ENCODE measurements around the gene MITF.

The MITF gene

DNA sequence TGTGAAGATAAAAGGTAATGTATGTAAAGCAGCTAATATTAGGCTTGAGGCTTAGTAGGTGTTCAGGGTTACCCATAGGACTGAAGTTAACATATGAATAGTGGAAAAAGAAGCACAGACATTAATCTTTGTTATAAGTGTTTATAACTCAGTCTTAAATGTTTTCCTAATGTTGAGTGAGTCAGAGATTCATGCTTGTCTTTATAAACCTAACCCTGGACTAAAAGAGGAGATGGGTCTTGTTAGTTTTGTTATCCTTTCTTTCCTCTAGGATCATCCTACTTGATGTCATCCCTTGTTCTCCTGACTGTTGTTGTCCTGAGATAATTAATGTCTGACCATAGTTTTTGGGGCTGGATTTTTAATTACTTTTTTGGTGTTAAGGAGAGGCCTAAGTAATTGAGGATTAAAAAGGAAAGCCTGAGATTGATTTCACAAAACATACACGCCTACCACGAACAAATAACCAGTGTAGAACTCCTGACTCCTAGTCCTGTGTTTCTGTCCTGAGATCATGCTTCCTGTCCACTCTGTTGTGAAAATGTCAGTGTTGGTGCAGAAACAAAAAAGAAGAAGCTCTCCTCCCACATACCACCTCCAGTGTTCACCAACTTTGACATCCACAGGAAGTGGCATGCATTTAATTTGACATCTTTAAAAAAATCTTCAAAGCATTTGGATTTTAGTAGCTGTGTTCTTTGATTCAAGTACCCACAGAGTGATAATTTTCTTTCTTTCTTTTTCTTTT lies 8.4 kb downstream of the MITF start:
- no peaks in the 10 kb centered on the region for H3K9me3 ChIP-seq
- H3K27me3 ChIP-seq, result no peaks in the 10 kb centered on the region
- H3K4me1 ChIP-seq, result no peaks in the 10 kb centered on the region
- TF ChIP-seq, protein P1, sequence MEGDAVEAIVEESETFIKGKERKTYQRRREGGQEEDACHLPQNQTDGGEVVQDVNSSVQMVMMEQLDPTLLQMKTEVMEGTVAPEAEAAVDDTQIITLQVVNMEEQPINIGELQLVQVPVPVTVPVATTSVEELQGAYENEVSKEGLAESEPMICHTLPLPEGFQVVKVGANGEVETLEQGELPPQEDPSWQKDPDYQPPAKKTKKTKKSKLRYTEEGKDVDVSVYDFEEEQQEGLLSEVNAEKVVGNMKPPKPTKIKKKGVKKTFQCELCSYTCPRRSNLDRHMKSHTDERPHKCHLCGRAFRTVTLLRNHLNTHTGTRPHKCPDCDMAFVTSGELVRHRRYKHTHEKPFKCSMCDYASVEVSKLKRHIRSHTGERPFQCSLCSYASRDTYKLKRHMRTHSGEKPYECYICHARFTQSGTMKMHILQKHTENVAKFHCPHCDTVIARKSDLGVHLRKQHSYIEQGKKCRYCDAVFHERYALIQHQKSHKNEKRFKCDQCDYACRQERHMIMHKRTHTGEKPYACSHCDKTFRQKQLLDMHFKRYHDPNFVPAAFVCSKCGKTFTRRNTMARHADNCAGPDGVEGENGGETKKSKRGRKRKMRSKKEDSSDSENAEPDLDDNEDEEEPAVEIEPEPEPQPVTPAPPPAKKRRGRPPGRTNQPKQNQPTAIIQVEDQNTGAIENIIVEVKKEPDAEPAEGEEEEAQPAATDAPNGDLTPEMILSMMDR (IDR thresholded peaks at IDR 0.05; ENCODE audit: low read depth, low read length), result no peak
- no peak for DNase-seq
- no peak overlapping the region for H3K4me3 ChIP-seq (ENCODE audit: low read depth, low read length)
- H3K36me3 ChIP-seq, result no peaks in the 10 kb centered on the region

DNA sequence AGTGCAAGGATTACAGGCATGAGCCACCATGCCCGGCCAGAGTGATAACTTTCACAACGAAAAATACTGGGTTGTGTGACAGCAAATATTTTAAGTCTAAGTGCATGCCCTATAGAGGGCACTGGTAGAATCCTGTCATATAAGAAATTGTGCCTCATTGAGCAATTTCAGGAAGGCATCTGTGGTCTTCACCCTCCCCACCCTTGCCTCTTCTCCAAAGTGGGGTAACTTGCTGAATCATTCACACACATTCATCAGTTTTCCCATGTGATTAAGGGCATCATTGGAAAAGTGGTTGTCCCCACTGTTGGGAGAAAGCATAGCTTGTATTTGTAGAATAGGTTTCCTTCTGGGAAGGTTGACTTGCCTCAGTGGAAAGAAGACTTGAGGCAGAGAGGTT lies 9.2 kb downstream of the MITF start:
- TF ChIP-seq, protein P1 (IDR thresholded peaks at IDR 0.05; ENCODE audit: low read depth, low read length), result no peak
- Histone ChIP-seq H3K36me3 (no peaks in the 10 kb centered on the region), H3K4me3 (ENCODE audit: low read depth, low read length) (no peak overlapping the region), H3K4me1 (no peaks in the 10 kb centered on the region), H3K9me3 (peaks cover 6% of the 10 kb centered on the region; the same call in 1 of the 2 replicates), H3K27me3 (no peaks in the 10 kb centered on the region)
- no peak for DNase-seq

DNA sequence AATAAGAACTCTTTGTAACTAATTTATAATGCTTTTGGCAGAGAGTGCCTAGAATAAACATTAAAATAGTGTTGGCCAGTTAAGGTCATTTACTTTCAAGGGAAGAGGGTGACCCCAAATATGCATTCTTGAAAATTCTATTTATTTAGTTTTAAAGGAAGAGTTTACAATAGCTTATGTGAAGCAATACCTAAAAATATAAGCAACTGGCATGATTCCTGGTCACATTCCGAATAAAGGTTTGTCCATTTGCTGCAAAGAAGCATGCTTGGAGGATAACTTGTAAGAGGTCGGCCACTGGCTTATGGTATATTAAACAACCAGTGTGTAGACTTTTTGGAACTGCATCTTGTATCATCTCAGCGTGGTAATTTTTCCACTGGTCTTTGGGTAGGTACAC lies 10.2 kb downstream of the MITF start:
- H3K9me3 ChIP-seq, result peaks cover 6% of the 10 kb centered on the region; the same call in 1 of the 2 replicates

DNA sequence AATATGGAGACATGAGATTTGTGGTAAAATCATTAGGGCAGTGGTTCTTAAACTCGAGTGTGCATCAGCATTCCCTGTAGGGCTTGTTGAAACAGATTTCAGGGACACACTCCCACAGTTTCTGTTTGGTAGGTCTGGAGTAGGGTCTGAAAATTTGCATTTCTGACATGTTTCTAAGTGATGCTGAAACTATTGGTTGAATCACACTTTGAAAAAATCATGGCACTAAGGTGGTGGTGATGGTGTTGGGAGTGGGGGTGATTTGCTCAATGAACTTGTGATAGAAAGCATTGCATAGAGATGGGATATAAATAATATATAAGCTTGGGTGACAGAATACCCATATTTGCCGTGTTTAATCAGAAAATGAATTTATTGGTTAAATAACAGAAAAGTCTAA lies 11.3 kb downstream of the MITF start:
- H3K9me3 ChIP-seq, result peaks cover 6% of the 10 kb centered on the region; the same call in 1 of the 2 replicates
- H3K27me3 ChIP-seq, result no peaks in the 10 kb centered on the region
- TF ChIP-seq, protein P1 (IDR thresholded peaks at IDR 0.05; ENCODE audit: low read depth, low read length), result no peak
- no peak for DNase-seq
- no peak overlapping the region for H3K4me3 ChIP-seq (ENCODE audit: low read depth, low read length)
- H3K36me3 ChIP-seq, result no peaks in the 10 kb centered on the region
- no peaks in the 10 kb centered on the region for H3K4me1 ChIP-seq

More for the DNA sequence above, 10.2 kb downstream of the MITF start:
- Histone ChIP-seq H3K4me1 (no peaks in the 10 kb centered on the region), H3K36me3 (no peaks in the 10 kb centered on the region), H3K27me3 (no peaks in the 10 kb centered on the region), H3K4me3 (ENCODE audit: low read depth, low read length) (no peak overlapping the region)
- DNase-seq, result no peak
- TF ChIP-seq, protein P1 (IDR thresholded peaks at IDR 0.05; ENCODE audit: low read depth, low read length), result no peak

DNA sequence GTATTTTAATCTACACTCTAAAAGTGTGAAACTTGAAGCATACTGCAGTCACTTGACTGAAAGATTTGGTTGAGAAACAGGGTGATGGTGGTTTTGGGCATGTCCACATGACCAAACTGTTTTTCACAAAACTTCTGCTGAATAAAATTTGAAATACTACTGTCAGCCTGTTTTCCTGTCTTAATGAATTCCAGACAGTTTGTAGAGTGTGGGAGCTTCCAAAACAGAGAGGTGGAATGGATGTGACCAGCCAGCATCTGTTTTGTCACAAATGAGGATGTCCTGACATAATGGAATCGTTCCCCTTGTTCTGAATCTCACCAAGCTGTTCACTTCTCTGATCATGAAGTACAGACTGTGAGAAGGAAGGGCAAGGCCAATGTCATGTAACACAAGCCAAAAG lies 11.8 kb downstream of the MITF start:
- H3K9me3 ChIP-seq, result peaks cover 6% of the 10 kb centered on the region; the same call in 1 of the 2 replicates
- no peaks in the 10 kb centered on the region for H3K27me3 ChIP-seq
- no peak overlapping the region for H3K4me3 ChIP-seq (ENCODE audit: low read depth, low read length)
- no peak for DNase-seq
- H3K36me3 ChIP-seq, result no peaks in the 10 kb centered on the region
- TF ChIP-seq, protein P1 (IDR thresholded peaks at IDR 0.05; ENCODE audit: low read depth, low read length), result no peak
- H3K4me1 ChIP-seq, result no peaks in the 10 kb centered on the region

GRCh38 chr3:69752241-69752640 lies 13.0 kb downstream of the MITF start:
- TF ChIP-seq, protein P1 (IDR thresholded peaks at IDR 0.05; ENCODE audit: low read depth, low read length), result no peak
- no peak overlapping the region for H3K4me3 ChIP-seq (ENCODE audit: low read depth, low read length)

More at GRCh38 chr3:69752241-69752640, 13.0 kb downstream of the MITF start:
- H3K36me3 ChIP-seq, result no peaks in the 10 kb centered on the region
- DNase-seq, result no peak
- no peaks in the 10 kb centered on the region for H3K27me3 ChIP-seq
- H3K9me3 ChIP-seq, result peaks cover 6% of the 10 kb centered on the region; the same call in 1 of the 2 replicates
- H3K4me1 ChIP-seq, result no peaks in the 10 kb centered on the region

All from BE2C (cell line).